Thoracic aorta (tissue), 2 donors: ENCODE measurements around the gene TRIM46. TPM values are rescaled to one million over a fixed set of nuclear protein-coding genes. Genes with fewer than 3 reads are reported as not detected.
A peak's percentile ranks its signal among the peaks of the same experiment; 100 is the strongest.

Experiments used
- ATAC-seq: fragments of 150-250 bp; one replicate; pipeline ENCODE4 v1.8.0; 2017; ENCODE audit warnings: low read depth; ENCODE audit not compliant: insufficient number of reproducible peaks, low FRiP score
- DNase-seq: peaks from one replicate; pipeline ENCODE4 v3.0.0-alpha.2; 2020; ENCODE audit warnings: low spot score
- H3K27ac ChIP-seq, 2 donors: fragments of 200-600 bp; sonication (generic); 1 replicate in 1 of 2; 2 replicates in 1 of 2; pipeline ENCODE4 v1.5.1; 2016; ENCODE audit warnings: mild to moderate bottlenecking in 2 of 2, moderate library complexity in 2 of 2
- H3K27me3 ChIP-seq: fragments of 200-600 bp; sonication (generic); replicated peaks from 2 replicates; pipeline ENCODE4 v1.6.0; 2016; ENCODE audit warnings: mild to moderate bottlenecking; ENCODE audit not compliant: insufficient read depth
- H3K36me3 ChIP-seq: fragments of 200-600 bp; sonication (generic); one replicate; pipeline ENCODE4 v1.5.1; 2016
- H3K4me1 ChIP-seq, 2 donors: fragments of 200-600 bp; sonication (generic); 1 replicate in 1 of 2; 2 replicates in 1 of 2; pipeline versions ENCODE4 v1.5.1 to v1.6.0; 2016; ENCODE audit warnings: low read depth in 2 of 2, mild to moderate bottlenecking in 1 of 2; ENCODE audit not compliant: control insufficient read depth in 1 of 2
- H3K4me3 ChIP-seq: fragments of 200-600 bp; sonication (generic); 2 replicates; pipeline ENCODE4 v1.5.1; 2016; ENCODE audit warnings: mild to moderate bottlenecking
- H3K9me3 ChIP-seq: fragments of 200-600 bp; sonication (generic); 2 replicates; pipeline ENCODE4 v1.5.1; 2016
- CTCF ChIP-seq: fragments of 200-600 bp; sonication (generic); IDR thresholded peaks from one replicate; pipeline ENCODE4 v1.5.1; 2019; ENCODE audit warnings: antibody characterized with exemption
- total RNA-seq, 2 donors: library from RNA; depleted of rRNA; stranded (reverse); fragments of >200 nt; gene quantifications; one replicate each; pipeline versions ENCODE4 v1.1.0 to v1.2.3, GENCODE V29; 2016

TRIM46 gene, protein sequence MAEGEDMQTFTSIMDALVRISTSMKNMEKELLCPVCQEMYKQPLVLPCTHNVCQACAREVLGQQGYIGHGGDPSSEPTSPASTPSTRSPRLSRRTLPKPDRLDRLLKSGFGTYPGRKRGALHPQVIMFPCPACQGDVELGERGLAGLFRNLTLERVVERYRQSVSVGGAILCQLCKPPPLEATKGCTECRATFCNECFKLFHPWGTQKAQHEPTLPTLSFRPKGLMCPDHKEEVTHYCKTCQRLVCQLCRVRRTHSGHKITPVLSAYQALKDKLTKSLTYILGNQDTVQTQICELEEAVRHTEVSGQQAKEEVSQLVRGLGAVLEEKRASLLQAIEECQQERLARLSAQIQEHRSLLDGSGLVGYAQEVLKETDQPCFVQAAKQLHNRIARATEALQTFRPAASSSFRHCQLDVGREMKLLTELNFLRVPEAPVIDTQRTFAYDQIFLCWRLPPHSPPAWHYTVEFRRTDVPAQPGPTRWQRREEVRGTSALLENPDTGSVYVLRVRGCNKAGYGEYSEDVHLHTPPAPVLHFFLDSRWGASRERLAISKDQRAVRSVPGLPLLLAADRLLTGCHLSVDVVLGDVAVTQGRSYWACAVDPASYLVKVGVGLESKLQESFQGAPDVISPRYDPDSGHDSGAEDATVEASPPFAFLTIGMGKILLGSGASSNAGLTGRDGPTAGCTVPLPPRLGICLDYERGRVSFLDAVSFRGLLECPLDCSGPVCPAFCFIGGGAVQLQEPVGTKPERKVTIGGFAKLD
- total RNA-seq = 1 to 10 TPM; 2.7 to 5.8 TPM

DNA sequence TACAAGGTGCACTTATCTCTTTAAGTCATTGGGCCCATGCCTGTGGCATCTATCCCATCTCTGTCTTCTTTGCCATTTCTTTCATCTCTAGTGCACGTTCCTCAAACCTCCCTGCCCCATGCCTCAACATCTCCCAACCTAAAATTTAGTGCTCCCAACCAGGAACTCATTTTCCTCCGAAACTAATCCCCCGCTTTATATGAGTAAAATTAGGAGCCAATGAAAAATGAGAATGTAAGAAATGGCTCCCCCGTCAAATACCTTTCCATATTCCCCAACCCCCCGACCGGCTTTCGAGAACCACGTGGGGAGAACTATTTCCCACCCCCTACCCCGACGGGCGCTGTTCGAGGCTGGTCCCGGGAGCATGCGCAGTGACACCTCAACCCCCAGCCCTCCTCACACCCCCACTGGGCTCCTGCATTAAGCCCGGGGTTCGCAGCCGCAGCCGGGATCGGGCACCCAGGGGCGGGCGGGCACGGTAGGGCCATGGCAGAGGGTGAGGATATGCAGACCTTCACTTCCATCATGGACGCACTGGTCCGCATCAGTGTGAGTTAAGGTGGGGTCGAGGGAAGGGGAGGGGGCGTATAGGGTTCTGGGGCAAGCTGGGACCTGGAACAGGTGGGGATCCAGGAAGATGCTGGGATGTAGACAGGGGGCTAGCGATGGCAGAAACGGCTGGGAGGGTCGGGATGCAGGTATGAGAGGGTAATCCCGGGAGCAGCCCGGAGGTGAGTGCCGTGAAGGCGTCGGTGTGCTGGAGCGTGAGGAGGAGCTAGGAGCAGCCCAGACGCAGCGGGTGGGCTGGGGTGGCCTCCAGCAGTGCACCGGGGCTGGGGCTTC is at the start of gene TRIM46:
Gene TRIM46, plus strand, starts transcription at position 372 of the 846 bp plus-strand sequence. Its CDS starts 118 bp downstream, at position 490.
- Histone ChIP-seq H3K4me3 (peak within 1 kb of the TSS; percentile 78), H3K27ac (peak within 1 kb of the TSS; percentile 82 to 91), H3K36me3 (peaks cover 7% of the 10 kb centered on the region), H3K4me1 (peaks cover 8 to 32% of the 10 kb centered on the region in 2 donors), H3K9me3 (no peaks in the 10 kb centered on the region), H3K27me3 (no peaks in the 10 kb centered on the region)
- ATAC-seq (no peak), DNase-seq (no peak)
- no peak for TF ChIP-seq CTCF

GRCh38 chr1:155124503-155125463 is 48.9 kb upstream of the TRIM46 start:
- DNase-seq (no peak), ATAC-seq (no peak)
- Histone ChIP-seq H3K27ac (no peak overlapping the region), H3K9me3 (no peaks in the 10 kb centered on the region), H3K36me3 (no peaks in the 10 kb centered on the region), H3K27me3 (no peaks in the 10 kb centered on the region), H3K4me1 (peaks cover 16 to 36% of the 10 kb centered on the region in 2 donors), H3K4me3 (no peak overlapping the region)
- TF ChIP-seq CTCF = no peak

DNA sequence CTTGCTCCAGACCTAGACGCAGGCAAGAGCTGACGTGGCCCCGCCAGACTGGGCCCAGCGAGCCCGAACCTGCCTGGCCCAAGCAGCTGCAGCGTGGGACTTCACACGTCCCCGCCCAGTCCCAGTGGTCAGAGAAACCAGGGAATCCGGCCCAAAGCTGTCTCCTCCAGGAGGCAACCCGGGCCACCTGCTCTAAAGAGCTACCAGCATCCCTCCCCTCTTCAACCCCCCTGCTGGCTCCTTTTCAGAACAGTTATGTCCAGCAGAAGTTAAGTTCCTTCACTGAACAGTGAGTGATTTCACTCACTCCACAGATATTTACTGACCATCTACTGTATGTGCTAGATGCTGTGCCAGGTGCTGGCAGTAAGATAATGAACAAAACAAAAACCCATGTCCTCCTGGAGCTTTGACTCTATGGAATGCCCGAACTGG is 48.1 kb upstream of the TRIM46 start:
- H3K36me3 ChIP-seq = no peaks in the 10 kb centered on the region
- DNase-seq (no peak), ATAC-seq (no peak)
- peaks cover 17 to 43% of the 10 kb centered on the region in 2 donors for H3K4me1 ChIP-seq
- H3K9me3 ChIP-seq = no peaks in the 10 kb centered on the region
- no peak for TF ChIP-seq CTCF
- H3K27me3 ChIP-seq = no peaks in the 10 kb centered on the region
- H3K27ac ChIP-seq = no peak overlapping the region
- H3K4me3 ChIP-seq = no peak overlapping the region

GRCh38 chr1:155125946-155126555 is 47.6 kb upstream of the TRIM46 start:
- ATAC-seq (no peak), DNase-seq (no peak)
- H3K4me3 ChIP-seq = peak overlapping the region; percentile 80
- H3K27ac ChIP-seq = peak overlapping the region in 1 of 2 donors; percentile 28
- TF ChIP-seq CTCF = no peak
- no peaks in the 10 kb centered on the region for H3K27me3 ChIP-seq
- H3K4me1 ChIP-seq = peaks cover 17 to 43% of the 10 kb centered on the region in 2 donors
- no peaks in the 10 kb centered on the region for H3K9me3 ChIP-seq
- no peaks in the 10 kb centered on the region for H3K36me3 ChIP-seq
